Measurements from ENCODE around the gene FAF2.
"Not testable (repeated sequence)": the region's sequence is repeated elsewhere in the genome, so short reads cannot be mapped to it uniquely, and the experiment has no call there.

FAF2 gene

GRCh38 chr5:176438959-176439757 is 9.0 kb upstream of the FAF2 start:
- Histone ChIP-seq H3K4me3 (ENCODE audit: low read depth, low read length) (no peak overlapping the region), H3K27me3 (no peaks in the 10 kb centered on the region), H3K4me1 (no peaks in the 10 kb centered on the region), H3K9me3 (no peaks in the 10 kb centered on the region), H3K36me3 (no peaks in the 10 kb centered on the region)
- no peak for DNase-seq
- no peak for TF ChIP-seq CTCF (IDR thresholded peaks at IDR 0.05; ENCODE audit: low read depth, low read length)

GRCh38 chr5:176440927-176441706 is 7.1 kb upstream of the FAF2 start:
- H3K36me3 ChIP-seq: no peaks in the 10 kb centered on the region
- H3K4me3 ChIP-seq (ENCODE audit: low read depth, low read length): no peak overlapping the region
- no peaks in the 10 kb centered on the region for H3K4me1 ChIP-seq
- no peak for DNase-seq
- H3K9me3 ChIP-seq: no peaks in the 10 kb centered on the region
- no peak for TF ChIP-seq CTCF (IDR thresholded peaks at IDR 0.05; ENCODE audit: low read depth, low read length)
- no peaks in the 10 kb centered on the region for H3K27me3 ChIP-seq

- no peak for DNase-seq
- Histone ChIP-seq H3K4me3 (ENCODE audit: low read depth, low read length) (no peak overlapping the region), H3K4me1 (peaks cover under 1% of the 10 kb centered on the region; the same call in 1 of the 2 replicates), H3K9me3 (no peaks in the 10 kb centered on the region), H3K36me3 (no peaks in the 10 kb centered on the region), H3K27me3 (no peaks in the 10 kb centered on the region)
- no peak for TF ChIP-seq CTCF (IDR thresholded peaks at IDR 0.05; ENCODE audit: low read depth, low read length)
Measured at GRCh38 chr5:176441921-176442323, 6.3 kb upstream of the FAF2 start.

GRCh38 chr5:176442911-176443310 is 5.3 kb upstream of the FAF2 start:
- not testable (repeated sequence) for H3K4me1 ChIP-seq, DNase-seq

GRCh38 chr5:176444742-176445141 is 3.4 kb upstream of the FAF2 start:
- H3K4me1 ChIP-seq: peaks cover 3% of the 10 kb centered on the region; the same call in 1 of the 2 replicates
- DNase-seq: no peak
- TF ChIP-seq CTCF (IDR thresholded peaks at IDR 0.05; ENCODE audit: low read depth, low read length): no peak
- no peak overlapping the region for H3K4me3 ChIP-seq (ENCODE audit: low read depth, low read length)
- H3K9me3 ChIP-seq: no peaks in the 10 kb centered on the region
- no peaks in the 10 kb centered on the region for H3K27me3 ChIP-seq
- H3K36me3 ChIP-seq: no peaks in the 10 kb centered on the region

More at GRCh38 chr5:176442911-176443310, 5.3 kb upstream of the FAF2 start:
- not testable (repeated sequence) for H3K36me3 ChIP-seq; H3K9me3 ChIP-seq; H3K27me3 ChIP-seq; H3K4me3 ChIP-seq (ENCODE audit: low read depth, low read length)

- Histone ChIP-seq H3K4me1 (peaks cover 3% of the 10 kb centered on the region; the same call in 1 of the 2 replicates), H3K36me3 (no peaks in the 10 kb centered on the region; the same call in 1 of the 2 replicates), H3K9me3 (no peaks in the 10 kb centered on the region), H3K27me3 (no peaks in the 10 kb centered on the region), H3K4me3 (ENCODE audit: low read depth, low read length) (no peak overlapping the region)
- DNase-seq: no peak
- TF ChIP-seq CTCF (IDR thresholded peaks at IDR 0.05; ENCODE audit: low read depth, low read length): no peak
Measured at GRCh38 chr5:176446028-176446665, 2.0 kb upstream of the FAF2 start.

Measured in BE2C (cell line).